ENCODE measurements around the gene GPATCH2L. TPM values are rescaled to one million over a fixed set of nuclear protein-coding genes. Genes with fewer than 3 reads are reported as not detected.

GPATCH2L gene
- polyA plus RNA-seq, 1 donor, result 44.6 TPM

DNA sequence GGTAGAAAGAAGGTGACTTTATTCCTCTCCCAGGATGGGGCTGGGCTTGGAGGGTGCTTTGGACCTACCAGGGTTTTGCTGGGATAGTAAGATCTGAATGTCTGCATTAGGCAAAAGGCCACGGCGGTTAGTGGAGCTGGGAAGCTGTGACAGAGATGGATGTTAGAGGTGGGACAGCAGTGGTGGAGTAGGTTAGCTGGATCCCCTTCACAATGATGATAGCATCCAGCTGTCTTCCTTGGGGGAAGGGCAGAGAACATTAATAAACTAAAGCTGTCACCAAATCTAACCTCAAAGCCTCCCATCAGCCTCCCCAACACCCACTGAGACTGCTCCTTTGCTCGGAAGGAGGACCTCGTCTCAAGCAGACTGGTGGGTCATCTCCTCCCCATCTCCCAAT lies 104.8 kb downstream of the GPATCH2L start:
- DNase-seq, result no peak

DNA sequence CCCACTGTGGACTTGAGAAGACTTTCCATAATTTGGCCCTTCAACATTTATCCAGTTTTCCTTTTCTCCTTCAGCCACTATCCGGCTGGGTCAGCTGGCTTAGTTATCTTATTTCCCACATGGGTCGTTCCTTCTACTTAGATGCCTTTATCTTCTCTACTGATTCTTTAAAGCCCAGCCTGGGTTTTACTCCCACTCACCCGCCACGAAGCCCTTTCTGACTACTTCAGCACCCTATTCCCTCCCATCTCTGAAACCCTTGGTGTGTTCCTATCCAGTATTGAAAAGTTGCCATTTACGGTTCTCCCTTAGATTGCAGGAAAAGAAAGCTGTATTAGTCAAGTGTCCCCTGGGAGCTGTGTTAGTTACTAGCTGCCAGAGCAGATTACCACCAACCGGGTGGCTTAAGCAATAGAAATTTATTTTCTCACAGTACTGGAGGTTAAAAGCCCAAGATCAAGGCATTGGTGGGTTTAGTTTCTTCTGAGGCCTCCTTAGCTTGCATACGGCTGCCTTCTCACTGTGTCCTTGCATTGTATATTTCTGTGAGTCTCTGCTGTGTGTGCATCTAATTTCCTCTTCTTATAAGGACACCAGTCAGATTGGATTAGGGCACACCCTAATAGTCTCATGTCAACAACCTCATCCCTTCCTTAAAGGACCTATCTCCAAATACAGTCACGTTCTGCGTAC lies 105.5 kb downstream of the GPATCH2L start:
- no peak for DNase-seq

DNA sequence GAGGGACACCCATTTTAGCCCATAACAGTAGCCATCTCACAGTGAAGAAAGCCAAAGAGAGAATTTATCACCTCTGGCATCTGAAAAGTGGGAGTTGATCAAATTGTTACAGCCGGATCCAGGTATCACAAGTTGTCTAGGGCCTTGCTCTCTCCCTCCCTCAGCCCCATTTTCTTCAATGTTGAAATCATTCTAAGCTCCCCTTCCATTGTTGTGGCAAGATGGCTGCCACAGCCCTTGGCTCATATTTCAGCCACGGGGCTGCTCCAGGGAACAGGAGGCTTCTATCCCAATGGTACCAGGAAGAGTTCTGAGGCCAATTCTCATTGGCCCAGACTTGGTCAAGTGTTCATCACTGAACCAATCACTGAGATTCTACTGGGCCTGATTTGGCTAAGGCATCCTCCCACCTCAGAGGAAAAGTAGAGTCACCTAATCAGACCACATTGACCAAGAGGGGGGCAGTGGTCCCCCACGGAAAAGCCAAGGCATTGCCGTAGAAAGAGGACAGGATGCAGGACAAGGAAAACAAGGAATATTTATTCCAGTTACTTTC lies 106.2 kb downstream of the GPATCH2L start:
- no peak for DNase-seq

DNA sequence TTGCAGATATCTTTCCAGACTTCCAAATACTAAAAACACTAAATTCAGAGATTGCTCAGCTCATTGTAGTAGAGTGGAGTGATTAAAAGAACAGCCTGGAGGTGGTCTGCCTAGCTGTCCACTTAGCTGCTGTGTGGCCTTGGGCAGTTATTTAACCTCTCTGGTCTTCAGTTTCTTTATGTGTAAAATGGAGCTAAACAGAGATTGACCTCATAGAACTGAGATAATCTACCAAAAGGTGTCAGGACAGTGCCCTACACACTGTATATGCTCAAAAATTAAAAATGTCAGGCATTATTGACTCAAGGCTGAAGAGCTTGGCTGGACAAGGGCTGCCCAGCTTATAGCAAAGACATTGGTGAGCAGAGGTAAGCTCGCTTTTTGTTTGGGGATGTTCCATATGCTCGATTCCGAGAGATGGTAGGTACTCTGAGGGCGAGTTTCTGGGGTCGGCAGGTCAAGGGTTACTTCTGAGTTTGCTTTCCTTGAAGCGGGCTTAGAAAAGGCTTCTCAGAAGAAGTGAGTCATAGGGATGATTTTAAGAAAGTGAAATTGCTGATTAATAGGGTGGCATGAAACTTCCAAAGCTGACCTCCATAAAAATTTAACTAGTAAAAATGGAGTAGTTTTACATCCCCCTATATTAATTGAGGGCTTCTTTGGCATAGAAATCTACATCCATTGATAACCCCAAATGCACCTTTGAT lies 107.5 kb downstream of the GPATCH2L start:
- DNase-seq, result no peak

DNA sequence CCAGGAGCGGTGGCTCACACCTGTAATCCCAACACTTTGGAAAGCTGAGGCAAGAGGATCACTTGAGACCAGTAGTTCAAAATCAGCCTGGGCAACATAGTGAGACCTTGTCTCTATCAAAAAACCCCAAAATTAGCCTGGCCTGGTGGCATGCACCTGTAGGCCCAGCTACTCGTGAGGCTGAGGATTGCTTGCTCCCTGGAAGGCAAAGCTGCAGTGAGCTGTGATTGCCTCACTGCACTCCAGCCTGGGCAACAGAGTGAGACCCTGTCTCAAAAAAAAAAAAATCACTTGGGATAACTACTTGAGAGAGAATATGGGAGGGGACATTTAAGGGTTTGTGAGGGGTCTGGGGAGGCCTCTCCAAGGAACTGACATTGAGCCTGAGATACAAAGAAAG lies 109.0 kb downstream of the GPATCH2L start:
- no peak for DNase-seq

DNA sequence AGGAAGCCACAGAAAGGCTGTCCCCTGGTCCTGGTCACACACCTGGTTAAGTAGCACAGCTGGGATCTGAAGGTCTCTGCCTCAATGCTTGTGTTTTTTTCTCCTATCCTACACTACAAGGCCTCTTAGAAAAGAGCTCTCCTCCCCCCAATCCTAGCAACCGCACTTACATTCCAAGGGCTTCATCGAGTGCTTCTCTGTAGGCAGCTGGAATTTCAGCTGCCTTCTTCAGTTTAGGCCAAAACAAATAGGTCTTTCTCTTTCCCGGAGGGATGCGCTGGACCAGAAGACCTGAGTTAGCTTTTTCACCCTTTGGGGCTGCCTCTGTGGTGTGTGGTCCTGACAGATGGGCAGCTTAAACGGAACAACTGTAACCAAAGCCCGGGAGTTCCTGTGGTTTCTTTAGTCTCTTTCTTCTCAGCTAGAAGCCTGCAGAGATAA lies 109.7 kb downstream of the GPATCH2L start:
- DNase-seq, result no peak

DNA sequence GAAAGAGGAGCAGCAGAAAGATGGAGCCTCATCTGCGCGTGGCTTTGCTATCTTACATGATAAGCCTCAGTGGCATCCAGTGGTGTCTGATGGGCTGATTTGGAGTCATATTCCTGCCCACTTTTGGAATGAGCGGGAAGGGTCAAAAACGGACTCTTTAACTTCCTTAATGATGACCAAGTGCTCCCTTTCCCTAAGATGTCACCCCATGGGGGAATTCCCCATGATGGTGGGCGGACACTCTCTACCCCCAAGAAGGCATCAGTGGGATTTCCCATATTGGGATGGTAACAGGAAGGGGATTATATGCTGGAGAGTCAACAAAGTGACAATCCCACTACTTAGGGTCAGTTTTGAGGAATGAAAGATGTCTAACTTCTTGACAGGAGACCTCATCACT lies 110.9 kb downstream of the GPATCH2L start:
- no peak for DNase-seq

Other genes with a start within 250 kb of the GPATCH2L start
- gene TGFB3, start 169.9 kb upstream of the GPATCH2L start, polyA plus RNA-seq (ENCODE audit: insufficient read length), result 18.3 TPM
- 48.2 TPM for gene IFT43, start 166.2 kb upstream of the GPATCH2L start, polyA plus RNA-seq (ENCODE audit: insufficient read length)
- gene ESRRB, start 224.2 kb downstream of the GPATCH2L start, polyA plus RNA-seq (ENCODE audit: insufficient read length), result 6.9 TPM

Measured in left kidney (tissue), 2 donors.